ENCODE results near the gene DGAT2.

DGAT2 gene

GRCh38 chr11:75796091-75796435 is 27.5 kb downstream of the DGAT2 start:
- Histone ChIP-seq H3K27me3 (ENCODE audit: insufficient read depth, low read length) (no peaks in the 10 kb centered on the region), H3K27ac (ENCODE audit: low read length) (no peak overlapping the region), H3K4me1 (ENCODE audit: insufficient read depth, low read length) (no peaks in the 10 kb centered on the region), H3K4me3 (ENCODE audit: low read length) (no peak overlapping the region), H3K36me3 (ENCODE audit: insufficient read depth, low read depth, low read length) (no peaks in the 10 kb centered on the region), H3K9me3 (ENCODE audit: insufficient read depth, low read depth, low read length) (no peaks in the 10 kb centered on the region), H3K9ac (ENCODE audit: low read depth, low read length) (no peak overlapping the region)

DNA sequence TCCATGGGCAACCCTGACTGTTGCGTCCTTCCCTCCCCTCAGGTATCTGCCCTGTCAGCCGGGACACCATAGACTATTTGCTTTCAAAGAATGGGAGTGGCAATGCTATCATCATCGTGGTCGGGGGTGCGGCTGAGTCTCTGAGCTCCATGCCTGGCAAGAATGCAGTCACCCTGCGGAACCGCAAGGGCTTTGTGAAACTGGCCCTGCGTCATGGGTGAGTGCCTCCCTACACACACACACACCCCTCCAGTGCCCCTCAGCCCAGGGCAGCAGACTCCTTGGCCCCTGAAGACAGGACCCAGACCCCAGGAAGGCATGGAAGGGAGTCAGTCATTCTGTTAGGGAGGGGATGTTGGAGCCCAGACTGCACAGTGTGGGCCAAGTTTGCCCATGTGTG is 28.5 kb downstream of the DGAT2 start:
- Histone ChIP-seq H3K4me3 (ENCODE audit: low read length) (no peak overlapping the region), H3K9me3 (ENCODE audit: insufficient read depth, low read depth, low read length) (no peaks in the 10 kb centered on the region), H3K9ac (ENCODE audit: low read depth, low read length) (no peak overlapping the region), H3K36me3 (ENCODE audit: insufficient read depth, low read depth, low read length) (no peaks in the 10 kb centered on the region), H3K27ac (ENCODE audit: low read length) (no peak overlapping the region), H3K27me3 (ENCODE audit: insufficient read depth, low read length) (no peaks in the 10 kb centered on the region), H3K4me1 (ENCODE audit: insufficient read depth, low read length) (no peaks in the 10 kb centered on the region)

GRCh38 chr11:75797792-75798191 is 29.2 kb downstream of the DGAT2 start:
- Histone ChIP-seq H3K4me3 (ENCODE audit: low read length) (no peak overlapping the region), H3K9ac (ENCODE audit: low read depth, low read length) (no peak overlapping the region), H3K27me3 (ENCODE audit: insufficient read depth, low read length) (no peaks in the 10 kb centered on the region), H3K36me3 (ENCODE audit: insufficient read depth, low read depth, low read length) (no peaks in the 10 kb centered on the region), H3K27ac (ENCODE audit: low read length) (no peak overlapping the region), H3K9me3 (ENCODE audit: insufficient read depth, low read depth, low read length) (no peaks in the 10 kb centered on the region), H3K4me1 (ENCODE audit: insufficient read depth, low read length) (no peaks in the 10 kb centered on the region)

DNA sequence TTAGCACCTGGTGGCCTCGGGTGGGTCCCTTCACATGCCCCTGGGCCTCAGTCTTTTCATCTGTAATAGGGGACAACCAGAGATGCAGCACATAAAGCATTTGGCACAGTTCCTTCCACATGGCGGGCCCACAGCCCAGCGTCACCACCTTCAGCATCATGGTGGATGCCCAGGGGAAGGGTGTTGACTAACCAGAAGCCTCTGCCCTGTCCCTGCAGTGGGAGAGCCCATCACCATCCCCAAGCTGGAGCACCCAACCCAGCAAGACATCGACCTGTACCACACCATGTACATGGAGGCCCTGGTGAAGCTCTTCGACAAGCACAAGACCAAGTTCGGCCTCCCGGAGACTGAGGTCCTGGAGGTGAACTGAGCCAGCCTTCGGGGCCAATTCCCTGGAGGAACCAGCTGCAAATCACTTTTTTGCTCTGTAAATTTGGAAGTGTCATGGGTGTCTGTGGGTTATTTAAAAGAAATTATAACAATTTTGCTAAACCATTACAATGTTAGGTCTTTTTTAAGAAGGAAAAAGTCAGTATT is 31.6 kb downstream of the DGAT2 start:
- H3K4me3 ChIP-seq (ENCODE audit: low read length) = no peak overlapping the region
- H3K4me1 ChIP-seq (ENCODE audit: insufficient read depth, low read length) = no peaks in the 10 kb centered on the region
- no peaks in the 10 kb centered on the region for H3K27me3 ChIP-seq (ENCODE audit: insufficient read depth, low read length)
- no peak overlapping the region for H3K9ac ChIP-seq (ENCODE audit: low read depth, low read length)
- H3K27ac ChIP-seq (ENCODE audit: low read length) = no peak overlapping the region
- no peaks in the 10 kb centered on the region for H3K9me3 ChIP-seq (ENCODE audit: insufficient read depth, low read depth, low read length)
- no peaks in the 10 kb centered on the region for H3K36me3 ChIP-seq (ENCODE audit: insufficient read depth, low read depth, low read length)

GRCh38 chr11:75800728-75801361 is 32.3 kb downstream of the DGAT2 start:
- no peak overlapping the region for H3K4me3 ChIP-seq (ENCODE audit: low read length)
- H3K36me3 ChIP-seq (ENCODE audit: insufficient read depth, low read depth, low read length) = no peaks in the 10 kb centered on the region
- no peaks in the 10 kb centered on the region for H3K27me3 ChIP-seq (ENCODE audit: insufficient read depth, low read length)

GRCh38 chr11:75801362-75802020 is 32.9 kb downstream of the DGAT2 start:
- H3K4me1 ChIP-seq (ENCODE audit: insufficient read depth, low read length) = no peaks in the 10 kb centered on the region
- H3K36me3 ChIP-seq (ENCODE audit: insufficient read depth, low read depth, low read length) = no peaks in the 10 kb centered on the region
- no peak overlapping the region for H3K27ac ChIP-seq (ENCODE audit: low read length)
- H3K9ac ChIP-seq (ENCODE audit: low read depth, low read length) = no peak overlapping the region
- H3K9me3 ChIP-seq (ENCODE audit: insufficient read depth, low read depth, low read length) = no peaks in the 10 kb centered on the region
- H3K27me3 ChIP-seq (ENCODE audit: insufficient read depth, low read length) = no peaks in the 10 kb centered on the region
- H3K4me3 ChIP-seq (ENCODE audit: low read length) = no peak overlapping the region

More at GRCh38 chr11:75800728-75801361, 32.3 kb downstream of the DGAT2 start:
- Histone ChIP-seq H3K27ac (ENCODE audit: low read length) (no peak overlapping the region), H3K4me1 (ENCODE audit: insufficient read depth, low read length) (no peaks in the 10 kb centered on the region), H3K9me3 (ENCODE audit: insufficient read depth, low read depth, low read length) (no peaks in the 10 kb centered on the region), H3K9ac (ENCODE audit: low read depth, low read length) (no peak overlapping the region)

DNA sequence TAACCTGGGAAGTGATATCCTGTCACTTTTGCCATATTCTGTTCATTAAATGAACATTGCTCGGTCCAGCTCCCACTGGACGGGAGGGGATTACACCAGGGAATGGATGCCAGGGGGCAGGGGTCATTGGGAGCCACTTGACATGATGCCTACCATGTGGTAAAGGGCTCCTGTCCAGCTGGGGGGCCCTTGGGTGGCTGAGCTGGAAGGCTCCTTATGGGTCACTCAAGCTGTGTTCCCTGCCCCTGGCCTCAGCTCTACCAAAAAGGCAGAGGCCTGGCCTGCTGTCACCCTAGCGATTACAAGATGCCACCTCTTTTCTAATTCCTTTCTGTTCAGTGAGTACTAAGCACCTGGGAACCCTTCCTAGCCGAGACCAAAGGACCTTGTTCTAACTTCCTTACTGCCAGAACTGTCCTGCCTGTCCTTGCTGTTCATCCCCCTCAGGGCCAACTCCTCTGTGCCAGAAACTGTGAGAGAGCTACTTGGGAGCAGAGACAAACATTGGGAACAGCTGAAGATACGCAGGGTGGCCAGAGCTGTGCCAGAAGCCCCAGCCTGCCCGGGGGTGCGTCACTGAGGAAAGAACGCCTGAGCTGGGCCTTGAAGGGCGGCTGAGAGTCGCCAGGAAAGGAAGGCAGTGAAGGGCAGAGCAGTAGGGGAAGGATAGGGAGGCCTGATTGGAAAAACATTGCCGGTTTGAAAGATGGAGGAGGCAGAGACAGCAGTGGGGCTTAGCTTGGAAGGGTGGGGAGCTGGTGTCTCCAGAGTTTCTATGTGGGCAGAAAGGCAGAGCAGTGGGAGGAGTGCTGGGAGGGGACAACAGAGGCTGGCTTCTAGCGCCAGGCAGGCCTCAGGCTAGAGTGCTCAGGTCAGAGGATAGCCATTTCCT is 33.7 kb downstream of the DGAT2 start:
- Histone ChIP-seq H3K4me3 (ENCODE audit: low read length) (no peak overlapping the region), H3K9me3 (ENCODE audit: insufficient read depth, low read depth, low read length) (no peaks in the 10 kb centered on the region), H3K36me3 (ENCODE audit: insufficient read depth, low read depth, low read length) (no peaks in the 10 kb centered on the region), H3K9ac (ENCODE audit: low read depth, low read length) (no peak overlapping the region), H3K4me1 (ENCODE audit: insufficient read depth, low read length) (no peaks in the 10 kb centered on the region), H3K27ac (ENCODE audit: low read length) (no peak overlapping the region), H3K27me3 (ENCODE audit: insufficient read depth, low read length) (no peaks in the 10 kb centered on the region)

GRCh38 chr11:75802913-75803820 is 34.6 kb downstream of the DGAT2 start:
- H3K27ac ChIP-seq (ENCODE audit: low read length) = no peak overlapping the region
- no peak overlapping the region for H3K9ac ChIP-seq (ENCODE audit: low read depth, low read length)
- no peaks in the 10 kb centered on the region for H3K36me3 ChIP-seq (ENCODE audit: insufficient read depth, low read depth, low read length)

DNA sequence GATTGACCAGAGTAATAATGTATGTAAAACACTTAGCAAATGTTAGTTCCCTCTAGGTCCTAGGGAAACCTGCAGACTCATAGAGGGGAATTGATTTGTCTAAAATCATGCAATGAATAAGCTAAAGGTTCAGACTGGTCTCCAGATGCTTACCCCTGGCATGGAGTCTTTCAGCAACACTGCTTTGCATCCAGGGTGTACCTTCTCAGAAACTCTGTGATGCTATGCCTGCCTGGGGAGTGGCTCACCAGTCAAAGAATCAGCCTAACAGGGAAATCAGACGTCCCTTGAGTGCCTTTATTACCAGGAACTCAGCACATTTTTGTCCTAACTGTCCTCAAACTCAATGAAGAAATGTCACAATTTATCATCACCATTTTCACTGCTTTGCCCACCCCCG is 40.5 kb downstream of the DGAT2 start:
- H3K4me3 ChIP-seq (ENCODE audit: low read length) = no peak overlapping the region
- peaks cover 9% of the 10 kb centered on the region; the same call in 1 of the 2 replicates for H3K4me1 ChIP-seq (ENCODE audit: insufficient read depth, low read length)
- H3K27ac ChIP-seq (ENCODE audit: low read length) = no peak overlapping the region
- H3K36me3 ChIP-seq (ENCODE audit: insufficient read depth, low read depth, low read length) = no peaks in the 10 kb centered on the region
- no peaks in the 10 kb centered on the region for H3K9me3 ChIP-seq (ENCODE audit: insufficient read depth, low read depth, low read length)
- H3K27me3 ChIP-seq (ENCODE audit: insufficient read depth, low read length) = no peaks in the 10 kb centered on the region
- H3K9ac ChIP-seq (ENCODE audit: low read depth, low read length) = no peak overlapping the region

More at GRCh38 chr11:75802913-75803820, 34.6 kb downstream of the DGAT2 start:
- no peaks in the 10 kb centered on the region for H3K4me1 ChIP-seq (ENCODE audit: insufficient read depth, low read length)
- H3K9me3 ChIP-seq (ENCODE audit: insufficient read depth, low read depth, low read length) = no peaks in the 10 kb centered on the region
- no peaks in the 10 kb centered on the region for H3K27me3 ChIP-seq (ENCODE audit: insufficient read depth, low read length)
- H3K4me3 ChIP-seq (ENCODE audit: low read length) = no peak overlapping the region

DNA sequence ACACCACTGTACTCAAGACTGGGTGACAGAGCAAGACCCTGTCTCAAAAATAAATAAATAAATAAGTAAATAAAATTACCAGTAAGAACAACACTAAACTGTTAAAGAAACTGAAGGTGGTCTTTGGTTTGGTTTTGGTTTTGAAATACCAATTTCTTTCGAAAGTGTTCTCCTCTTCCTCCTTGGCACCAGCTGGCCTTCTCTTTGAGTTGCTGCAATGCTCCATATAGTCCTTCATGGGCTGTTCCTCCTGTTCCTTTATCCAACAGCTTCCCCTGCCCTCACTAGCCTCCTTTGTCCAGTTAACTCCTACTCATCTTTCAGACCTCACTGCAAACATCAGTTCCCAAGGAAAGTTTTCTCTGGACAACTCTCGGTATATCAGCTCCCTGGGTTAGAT is 41.4 kb downstream of the DGAT2 start:
- H3K36me3 ChIP-seq (ENCODE audit: insufficient read depth, low read depth, low read length) = no peaks in the 10 kb centered on the region
- peaks cover 9% of the 10 kb centered on the region; the same call in 1 of the 2 replicates for H3K4me1 ChIP-seq (ENCODE audit: insufficient read depth, low read length)
- H3K9me3 ChIP-seq (ENCODE audit: insufficient read depth, low read depth, low read length) = no peaks in the 10 kb centered on the region
- H3K4me3 ChIP-seq (ENCODE audit: low read length) = no peak overlapping the region
- no peaks in the 10 kb centered on the region for H3K27me3 ChIP-seq (ENCODE audit: insufficient read depth, low read length)
- H3K9ac ChIP-seq (ENCODE audit: low read depth, low read length) = no peak overlapping the region
- no peak overlapping the region for H3K27ac ChIP-seq (ENCODE audit: low read length)
